HG02943 (cell line): ENCODE results near the gene HHATL.

ENCODE experiments used
- ATAC-seq: cut with Tn5 transposase; IDR thresholded peaks from one replicate; pipeline ENCODE4 v1.9.1; 2021; ENCODE audit warnings: mild to moderate bottlenecking, low read depth, moderate library complexity; ENCODE audit not compliant: unreplicated experiment

HHATL gene

GRCh38 chr3:42656680-42657610 is 45.7 kb downstream of the HHATL start:
- no peak for ATAC-seq

GRCh38 chr3:42655980-42656679 is 46.5 kb downstream of the HHATL start:
- no peak for ATAC-seq

- ATAC-seq: no peak
Observed at GRCh38 chr3:42655331-42655888, 47.2 kb downstream of the HHATL start.

GRCh38 chr3:42654331-42655201 is 48.0 kb downstream of the HHATL start:
- no peak for ATAC-seq

GRCh38 chr3:42653560-42654330 is 48.9 kb downstream of the HHATL start, which contains the start of gene ZBTB47:
Gene ZBTB47 (plus strand): TSS chr3:42653697. CDS start chr3:42658356, 4,659 bp downstream.
- ATAC-seq: no peak

GRCh38 chr3:42653303-42653559 is 49.4 kb downstream of the HHATL start:
- ATAC-seq: no peak

- peak; percentile 48 for ATAC-seq
Observed at GRCh38 chr3:42652611-42653302, 49.8 kb downstream of the HHATL start.

- no peak for ATAC-seq
Observed at GRCh38 chr3:42652251-42652610, 50.4 kb downstream of the HHATL start.

GRCh38 chr3:42651248-42652091 is 51.1 kb downstream of the HHATL start:
- ATAC-seq: no peak

- ATAC-seq: no peak
Observed at GRCh38 chr3:42649783-42650182, 52.8 kb downstream of the HHATL start.

- no peak for ATAC-seq
Observed at GRCh38 chr3:42649006-42649405, 53.6 kb downstream of the HHATL start.

- no peak for ATAC-seq
Observed at GRCh38 chr3:42647821-42648459, 54.7 kb downstream of the HHATL start.
